Measurements from ENCODE around the gene BMP2K.
"Not testable (repeated sequence)": the region's sequence is repeated elsewhere in the genome, so short reads cannot be mapped to it uniquely, and the experiment has no call there.

BMP2K gene

GRCh38 chr4:78795594-78796416 is 19.7 kb downstream of the BMP2K start:
- DNase-seq (ENCODE audit: low read depth in 2 of 2), result not testable (repeated sequence)

GRCh38 chr4:78796526-78796925 is 20.4 kb downstream of the BMP2K start:
- DNase-seq (ENCODE audit: low read depth in 2 of 2), result no peak

GRCh38 chr4:78797777-78798284 is 21.7 kb downstream of the BMP2K start:
- DNase-seq (ENCODE audit: low read depth in 2 of 2), result no peak

- no peak for DNase-seq (ENCODE audit: low read depth in 2 of 2)
Observed at GRCh38 chr4:78799551-78800495, 23.7 kb downstream of the BMP2K start.

- no peak for DNase-seq (ENCODE audit: low read depth in 2 of 2)
Observed at GRCh38 chr4:78800965-78801364, 24.8 kb downstream of the BMP2K start.

GRCh38 chr4:78803983-78804382 is 27.8 kb downstream of the BMP2K start:
- no peak for DNase-seq (ENCODE audit: low read depth in 2 of 2)

GRCh38 chr4:78806943-78807460 is 30.9 kb downstream of the BMP2K start:
- no peak for DNase-seq (ENCODE audit: low read depth in 2 of 2)

- DNase-seq (ENCODE audit: low read depth in 2 of 2), result no peak
Observed at GRCh38 chr4:78809295-78809694, 33.1 kb downstream of the BMP2K start.

GRCh38 chr4:78809928-78810835 is 34.0 kb downstream of the BMP2K start:
- DNase-seq (ENCODE audit: low read depth in 2 of 2), result no peak

GRCh38 chr4:78811034-78811433 is 34.9 kb downstream of the BMP2K start:
- no peak for DNase-seq (ENCODE audit: low read depth in 2 of 2)

- DNase-seq (ENCODE audit: low read depth in 2 of 2), result no peak
Observed at GRCh38 chr4:78818530-78819079, 42.5 kb downstream of the BMP2K start.

GRCh38 chr4:78824001-78824400 is 47.9 kb downstream of the BMP2K start:
- no peak for DNase-seq (ENCODE audit: low read depth in 2 of 2)

- DNase-seq (ENCODE audit: low read depth in 2 of 2), result no peak
Observed at GRCh38 chr4:78827191-78827590, 51.0 kb downstream of the BMP2K start.

GRCh38 chr4:78829296-78829695 is 53.1 kb downstream of the BMP2K start:
- DNase-seq (ENCODE audit: low read depth in 2 of 2), result no peak

- DNase-seq (ENCODE audit: low read depth in 2 of 2), result not testable (repeated sequence)
Observed at GRCh38 chr4:78839676-78840075, 63.5 kb downstream of the BMP2K start.

GRCh38 chr4:78840286-78840685 is 64.1 kb downstream of the BMP2K start:
- DNase-seq (ENCODE audit: low read depth in 2 of 2), result not testable (repeated sequence)

- DNase-seq (ENCODE audit: low read depth in 2 of 2), result no peak
Observed at GRCh38 chr4:78845472-78845871, 69.3 kb downstream of the BMP2K start.

GRCh38 chr4:78846258-78846657 is 70.1 kb downstream of the BMP2K start:
- no peak for DNase-seq (ENCODE audit: low read depth in 2 of 2)

- DNase-seq (ENCODE audit: low read depth in 2 of 2), result no peak
Observed at GRCh38 chr4:78862314-78862737, 86.2 kb downstream of the BMP2K start.

GRCh38 chr4:78863254-78863869 is 87.2 kb downstream of the BMP2K start:
- no peak for DNase-seq (ENCODE audit: low read depth in 2 of 2)
